GM12892 (cell line): ENCODE data around the gene TOMM40.

Source experiments
- POLR2A ChIP-seq: IDR thresholded peaks from 2 replicates; pipeline ENCODE4 v1.6.1; 2011; ENCODE audit warnings: low read depth, low read length, control low read depth
- POLR2AphosphoS5 ChIP-seq: IDR thresholded peaks from 2 replicates; pipeline ENCODE4 v1.6.1; 2011; ENCODE audit warnings: low read depth, low read length, control low read depth
- TAF1 ChIP-seq: IDR thresholded peaks from 2 replicates; pipeline ENCODE4 v1.6.1; 2011; ENCODE audit warnings: low read depth, mild to moderate bottlenecking, control low read depth, low read length, borderline replicate concordance

DNA sequence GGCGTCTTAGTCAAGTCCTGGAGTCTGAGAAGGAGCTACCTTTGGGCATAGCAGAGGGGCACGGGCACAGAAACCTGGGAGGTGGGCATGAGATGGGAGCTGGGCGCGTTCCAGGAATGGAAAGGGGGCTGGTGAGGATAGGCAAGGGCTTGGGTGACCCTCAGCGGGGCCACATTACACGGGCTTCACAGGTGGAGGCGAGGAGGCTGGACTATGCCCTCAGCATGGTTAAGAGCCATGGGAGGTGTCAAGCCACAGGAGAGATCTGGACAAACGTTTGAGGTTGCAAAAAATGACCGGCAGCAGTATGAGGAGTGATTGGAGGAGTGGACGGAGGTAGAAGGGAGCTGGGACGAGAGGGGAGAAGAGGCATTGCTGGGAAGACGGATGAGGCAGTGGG, 23.5 kb upstream of the TOMM40 start:
- TF ChIP-seq POLR2A (no peak), TAF1 (no peak), POLR2AphosphoS5 (no peak)
